Hindlimb muscle (tissue), 1 donor: ENCODE data around the gene BMPER. TPM values are rescaled to one million over a fixed set of nuclear protein-coding genes. Genes with fewer than 3 reads are reported as not detected.

Source experiments
- DNase-seq: peaks from one replicate; pipeline ENCODE4 v3.0.0-alpha.2; 2013
- polyA plus RNA-seq: library from polyadenylated mRNA; unstranded; fragments of 120-200 nt; gene quantifications from one replicate; pipeline ENCODE4 v1.2.1, GENCODE V29; 2013; ENCODE audit not compliant: insufficient read length

BMPER gene
- polyA plus RNA-seq, 1 donor = 5.8 TPM

GRCh38 chr7:34100661-34101060 is 195.3 kb downstream of the BMPER start:
- DNase-seq = no peak

- DNase-seq = no peak
These were observed 198.8 kb downstream of the BMPER start for GRCh38 chr7:34104115-34104514.

- DNase-seq = no peak
These were observed 199.7 kb downstream of the BMPER start for GRCh38 chr7:34104992-34105391.

GRCh38 chr7:34107276-34107675 is 201.9 kb downstream of the BMPER start:
- peak; percentile 83 for DNase-seq

- DNase-seq = peak; percentile 28
These were observed 202.8 kb downstream of the BMPER start for GRCh38 chr7:34108165-34108564.

GRCh38 chr7:34109936-34110780 is 204.8 kb downstream of the BMPER start:
- peak; percentile 89 for DNase-seq

- DNase-seq = no peak
These were observed 205.7 kb downstream of the BMPER start for GRCh38 chr7:34111031-34111430.

- DNase-seq = no peak
These were observed 210.2 kb downstream of the BMPER start for GRCh38 chr7:34115503-34115902.

- peak; percentile 73 for DNase-seq
These were observed 212.2 kb downstream of the BMPER start for GRCh38 chr7:34117573-34117972.

GRCh38 chr7:34121366-34121765 is 216.0 kb downstream of the BMPER start:
- DNase-seq = no peak

GRCh38 chr7:34123316-34123715 is 218.0 kb downstream of the BMPER start:
- DNase-seq = no peak

GRCh38 chr7:34124765-34125164 is 219.4 kb downstream of the BMPER start:
- DNase-seq = no peak

- DNase-seq = no peak
These were observed 223.4 kb downstream of the BMPER start for GRCh38 chr7:34128762-34129161.

- no peak for DNase-seq
These were observed 225.4 kb downstream of the BMPER start for GRCh38 chr7:34130558-34131295.

- DNase-seq = no peak
These were observed 226.0 kb downstream of the BMPER start for GRCh38 chr7:34131371-34131770.

GRCh38 chr7:34133356-34133982 is 228.1 kb downstream of the BMPER start:
- no peak for DNase-seq

GRCh38 chr7:34133983-34134782 is 228.8 kb downstream of the BMPER start:
- peak; percentile 77 for DNase-seq

- no peak for DNase-seq
These were observed 230.6 kb downstream of the BMPER start for GRCh38 chr7:34135924-34136323.

GRCh38 chr7:34136698-34137097 is 231.4 kb downstream of the BMPER start:
- DNase-seq = no peak

GRCh38 chr7:34137176-34137575 is 231.8 kb downstream of the BMPER start:
- DNase-seq = no peak

- DNase-seq = no peak
These were observed 233.1 kb downstream of the BMPER start for GRCh38 chr7:34138483-34138882.

- no peak for DNase-seq
These were observed 233.7 kb downstream of the BMPER start for GRCh38 chr7:34139086-34139485.

GRCh38 chr7:34140066-34140465 is 234.7 kb downstream of the BMPER start:
- no peak for DNase-seq
